GM12878 (cell line): ENCODE data around the gene RRM2. TPM values are rescaled to one million over a fixed set of nuclear protein-coding genes. Genes with fewer than 3 reads are reported as not detected.

ENCODE experiments used
- ATAC-seq: fragments of 200-7000 bp; cut with Tn5 transposase; 3 replicates; pipeline ENCODE4 v1.9.1; 2020; ENCODE audit warnings: mild to moderate bottlenecking, moderate library complexity
- BruUV-seq: library from RNA; stranded (reverse); fragments of 400-500 nt; replicated peaks from 2 replicates; lab custom pipeline; 2021; lab: Mats Ljungman, UMichigan
- CTCF ChIA-PET: fragments of 300-600 bp; sonication (Branson Sonifier 250); formaldehyde crosslinking; extraction: SDS; loops from one replicate; lab custom pipeline; 2021; ENCODE audit warnings: inconsistent platforms; lab: Yijun Ruan, JAX
- POLR2A ChIA-PET: fragments of 350-600 bp; formaldehyde crosslinking; extraction: SDS; loops from one replicate; lab custom pipeline; 2021; ENCODE audit warnings: inconsistent platforms; lab: Charles Lee
- RAD21 ChIA-PET: fragments of 300-600 bp; sonication (Branson Sonifier 250); formaldehyde crosslinking; loops from one replicate; lab custom pipeline; 2023; ENCODE audit warnings: antibody characterized with exemption; ENCODE audit not compliant: unreplicated experiment; lab: Charles Lee
- SMC1A ChIA-PET: fragments of 300-600 bp; sonication (Branson Sonifier 250); formaldehyde crosslinking; loops from one replicate; lab custom pipeline; 2023; ENCODE audit not compliant: unreplicated experiment, uncharacterized antibody; lab: Charles Lee
- DNase-seq: peaks from one replicate; pipeline ENCODE4 v3.0.0-alpha.2; 2011; ENCODE audit warnings: low read depth, low spot score
- FAIRE-seq: peaks from 3 replicates; lab custom pipeline; 2011; peaks lifted over from hg19 to GRCh38; lab: Jason Lieb, UNC
- H2AFZ ChIP-seq: 2 replicates; pipeline ENCODE4 v1.6.0; 2011; ENCODE audit warnings: low read depth, low read length, control low read depth; ENCODE audit not compliant: control insufficient read depth
- H3K27ac ChIP-seq: 2 replicates; pipeline ENCODE4 v1.5.1; 2011; ENCODE audit warnings: control low read depth; ENCODE audit not compliant: control insufficient read depth, insufficient read depth
- H3K27me3 ChIP-seq, 2 experiments: replicated peaks in 1 of 2; 2 replicates each; pipeline versions ENCODE4 v1.6.0 to v1.6.1; 2011; ENCODE audit warnings: low read length in 1 of 2; ENCODE audit not compliant: control insufficient read depth in 2 of 2, insufficient read depth in 2 of 2
- H3K36me3 ChIP-seq, 2 experiments: 2 replicates each; pipeline ENCODE4 v1.5.1; 2011; ENCODE audit warnings: low read length in 1 of 2; ENCODE audit not compliant: control insufficient read depth in 2 of 2, insufficient read depth in 2 of 2
- H3K4me1 ChIP-seq: 2 replicates; pipeline ENCODE4 v1.6.1; 2011; ENCODE audit warnings: mild to moderate bottlenecking, low read length, moderate library complexity, mixed read lengths; ENCODE audit not compliant: control insufficient read depth, insufficient read depth
- H3K4me2 ChIP-seq: 2 replicates; pipeline ENCODE4 v1.6.0; 2011; ENCODE audit warnings: control low read depth; ENCODE audit not compliant: control insufficient read depth, insufficient read depth
- H3K4me3 ChIP-seq: fragments of 200-600 bp; sonication (generic); 2 replicates; pipeline ENCODE4 v1.5.1; 2016
- H3K79me2 ChIP-seq: 2 replicates; pipeline ENCODE4 v1.6.0; 2011; ENCODE audit warnings: low read length; ENCODE audit not compliant: control insufficient read depth, insufficient read depth
- H3K9ac ChIP-seq: 2 replicates; pipeline ENCODE4 v1.8.0; 2011; ENCODE audit warnings: low read length, control low read depth, mixed read lengths; ENCODE audit not compliant: control insufficient read depth, insufficient read depth
- H3K9me3 ChIP-seq: replicated peaks from 3 replicates; pipeline ENCODE4 v1.5.1; 2011; ENCODE audit warnings: mild to moderate bottlenecking, low read length; ENCODE audit not compliant: control insufficient read depth, insufficient read depth
- H4K20me1 ChIP-seq: 2 replicates; pipeline ENCODE4 v1.6.0; 2011; ENCODE audit not compliant: control insufficient read depth, insufficient read depth
- GATAD2B ChIP-seq: fragments of 450-650 bp; conservative IDR thresholded peaks from 2 replicates; pipeline ENCODE4 v1.6.1; 2017; ENCODE audit warnings: low read depth, mild to moderate bottlenecking, moderate library complexity
- JUNB ChIP-seq: IDR thresholded peaks from 2 replicates; pipeline ENCODE4 v1.6.1; 2016; ENCODE audit warnings: antibody characterized with exemption, mild to moderate bottlenecking
- NFYA ChIP-seq: IDR thresholded peaks from 2 replicates; pipeline ENCODE4 v1.6.1; 2011; ENCODE audit warnings: low read depth, mild to moderate bottlenecking, low read length, improper control_type of control experiment, borderline replicate concordance
- POU2F2 ChIP-seq: IDR thresholded peaks from 3 replicates; pipeline ENCODE4 v1.6.1; 2011; ENCODE audit warnings: low read depth, mild to moderate bottlenecking, low read length, borderline replicate concordance
- SIX5 ChIP-seq: IDR thresholded peaks from 2 replicates; pipeline ENCODE4 v1.6.1; 2011; ENCODE audit warnings: mild to moderate bottlenecking, low read depth, low read length, moderate library complexity; ENCODE audit not compliant: severe bottlenecking
- SMARCA5 ChIP-seq: fragments of 450-650 bp; IDR thresholded peaks from 2 replicates; pipeline ENCODE4 v1.6.1; 2017; ENCODE audit warnings: mild to moderate bottlenecking
- SREBF2 ChIP-seq: IDR thresholded peaks from 2 replicates; pipeline ENCODE4 v1.6.1; 2012; ENCODE audit warnings: mild to moderate bottlenecking, low read length
- TBL1XR1 ChIP-seq: IDR thresholded peaks from 2 replicates; pipeline ENCODE4 v1.6.1; 2012; ENCODE audit warnings: low read depth, low read length, improper control_type of control experiment
- WRNIP1 ChIP-seq: IDR thresholded peaks from 2 replicates; pipeline ENCODE4 v1.6.1; 2011; ENCODE audit warnings: low read depth, low read length, improper control_type of control experiment, borderline replicate concordance
- whole genome bisulfite sequencing: methylation state at CpG from one replicate; pipeline ENCODE4 v1.1.6; 2016; ENCODE audit warnings: low lambda C conversion rate; ENCODE audit not compliant: insufficient replicate concordance, insufficient coverage; ENCODE audit errors: missing lambda C conversion rate; 5-methylcytosine and 5-hydroxymethylcytosine counted together
- in situ Hi-C: fragments of 300-500 bp; cut with MboI; formaldehyde crosslinking; loops from 9 replicates; pipeline ENCODE4 v1.14.3; 2018; ENCODE audit warnings: mixed read lengths
- intact Hi-C: fragments of 100-400 bp; cut with micrococcal nuclease; formaldehyde crosslinking; loops from one replicate; pipeline ENCODE4 v1.14.2; 2022; ENCODE audit not compliant: unreplicated experiment
- polyA plus RNA-seq, 11 experiments: library from polyadenylated mRNA; depleted of rRNA in 4 of 11; unstranded in 6 of 11; stranded (reverse) in 5 of 11; fragments of >200 nt; fragmentation: Nextera tagmentation in 4 of 11; fragmentation: Illumina TruSeq in 1 of 11; extraction: Ambion mirVana in 4 of 11; extraction: Trizol in 1 of 11; gene quantifications; 1 replicate in 1 of 11; 2 replicates in 10 of 11; pipeline versions ENCODE4 v1.2.1 to v1.2.3, GENCODE V29; 2011 to 2016; ENCODE audit warnings: inconsistent platforms in 2 of 11, missing spikeins in 2 of 11, low read depth in 1 of 11
- total RNA-seq, 4 experiments: library from RNA; depleted of rRNA in 3 of 4; stranded (reverse); fragments of >200 nt in 3 of 4; fragmentation: Illumina TruSeq in 1 of 4; extraction: Trizol in 1 of 4; gene quantifications; 2 replicates each; pipeline versions ENCODE4 v1.2.1 to v1.2.3, GENCODE V29; 2013 to 2021
- TF ChIP-seq, protein P1 (sequence below): fragments of 450-650 bp; formaldehyde crosslinking; IDR thresholded peaks from 2 replicates; pipeline ENCODE4 v1.4.0; 2022; ENCODE audit warnings: mild to moderate bottlenecking, moderate library complexity
- TF ChIP-seq, protein P2 (sequence below): fragments of 450-650 bp; IDR thresholded peaks from 2 replicates; pipeline ENCODE4 v1.6.1; 2014; ENCODE audit warnings: mild to moderate bottlenecking
- TF ChIP-seq, protein P3 (sequence below), 3 experiments: IDR thresholded peaks in 2 of 3; conservative IDR thresholded peaks in 1 of 3; 2 replicates each; pipeline ENCODE4 v1.5.1; 2011; ENCODE audit warnings: low read depth in 3 of 3, low read length in 3 of 3, mild to moderate bottlenecking in 3 of 3, control low read depth in 2 of 3, moderate library complexity in 2 of 3, inconsistent platforms in 1 of 3, mixed read lengths in 1 of 3; ENCODE audit not compliant: control insufficient read depth in 2 of 3, insufficient read depth in 1 of 3; ENCODE audit errors: extremely low read depth in 1 of 3

Gene RRM2
- total and polyA plus RNA-seq, 10 of the 15 experiments (the other 5 are each of a cell fraction or from before 2014, with no cell fraction given) = 54.4 to 771 (median 159) TPM

DNA sequence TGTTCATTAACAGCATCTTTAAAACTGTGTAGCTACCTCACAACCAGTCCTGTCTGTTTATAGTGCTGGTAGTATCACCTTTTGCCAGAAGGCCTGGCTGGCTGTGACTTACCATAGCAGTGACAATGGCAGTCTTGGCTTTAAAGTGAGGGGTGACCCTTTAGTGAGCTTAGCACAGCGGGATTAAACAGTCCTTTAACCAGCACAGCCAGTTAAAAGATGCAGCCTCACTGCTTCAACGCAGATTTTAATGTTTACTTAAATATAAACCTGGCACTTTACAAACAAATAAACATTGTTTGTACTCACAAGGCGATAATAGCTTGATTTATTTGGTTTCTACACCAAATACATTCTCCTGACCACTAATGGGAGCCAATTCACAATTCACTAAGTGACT, 7.0 kb downstream of the RRM2 start:
- peaks cover 31% of the 10 kb centered on the region for H3K79me2 ChIP-seq
- no peak overlapping the region for H3K4me3 ChIP-seq
- intact Hi-C loops (loop anchor here (5.0 kb wide), 1 partner anchor 538 kb away; no protein-coding TSS in a partner anchor), in situ Hi-C loops (no loop called here)
- no TSS peak for BruUV-seq
- peak overlapping the region; percentile 1; the same call in 1 of the 2 replicates for H3K4me2 ChIP-seq
- DNase-seq (no peak), ATAC-seq (no peak), FAIRE-seq (no peak)
- peaks cover 17% of the 10 kb centered on the region in 2 experiments for H3K36me3 ChIP-seq
- 96% methylated on average over 3 of the region's 3 CpGs for WGBS
- H3K9ac ChIP-seq = no peak overlapping the region
- peaks cover 5% of the 10 kb centered on the region; the same call in 1 of the 2 replicates for H3K4me1 ChIP-seq
- H3K27ac ChIP-seq = no peak overlapping the region
- TF ChIP-seq, protein P1, sequence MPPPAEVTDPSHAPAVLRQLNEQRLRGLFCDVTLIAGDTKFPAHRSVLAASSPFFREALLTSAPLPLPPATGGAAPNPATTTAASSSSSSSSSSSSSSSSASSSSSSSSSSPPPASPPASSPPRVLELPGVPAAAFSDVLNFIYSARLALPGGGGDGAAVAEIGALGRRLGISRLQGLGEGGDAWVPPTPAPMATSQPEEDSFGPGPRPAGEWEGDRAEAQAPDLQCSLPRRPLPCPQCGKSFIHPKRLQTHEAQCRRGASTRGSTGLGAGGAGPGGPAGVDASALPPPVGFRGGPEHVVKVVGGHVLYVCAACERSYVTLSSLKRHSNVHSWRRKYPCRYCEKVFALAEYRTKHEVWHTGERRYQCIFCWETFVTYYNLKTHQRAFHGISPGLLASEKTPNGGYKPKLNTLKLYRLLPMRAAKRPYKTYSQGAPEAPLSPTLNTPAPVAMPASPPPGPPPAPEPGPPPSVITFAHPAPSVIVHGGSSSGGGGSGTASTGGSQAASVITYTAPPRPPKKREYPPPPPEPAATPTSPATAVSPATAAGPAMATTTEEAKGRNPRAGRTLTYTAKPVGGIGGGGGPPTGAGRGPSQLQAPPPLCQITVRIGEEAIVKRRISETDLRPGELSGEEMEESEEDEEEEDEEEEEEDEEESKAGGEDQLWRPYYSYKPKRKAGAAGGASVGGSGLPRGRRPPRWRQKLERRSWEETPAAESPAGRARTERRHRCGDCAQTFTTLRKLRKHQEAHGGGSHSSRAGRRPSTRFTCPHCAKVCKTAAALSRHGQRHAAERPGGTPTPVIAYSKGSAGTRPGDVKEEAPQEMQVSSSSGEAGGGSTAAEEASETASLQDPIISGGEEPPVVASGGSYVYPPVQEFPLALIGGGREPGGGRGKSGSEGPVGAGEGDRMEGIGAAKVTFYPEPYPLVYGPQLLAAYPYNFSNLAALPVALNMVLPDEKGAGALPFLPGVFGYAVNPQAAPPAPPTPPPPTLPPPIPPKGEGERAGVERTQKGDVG = no peak
- no peak for TF ChIP-seq NFYA
- no peak for TF ChIP-seq WRNIP1
- TF ChIP-seq SMARCA5 = no peak
- no peak for TF ChIP-seq POU2F2
- TF ChIP-seq TBL1XR1 = no peak
- TF ChIP-seq JUNB = no peak
- TF ChIP-seq SREBF2 = no peak
- TF ChIP-seq SIX5 = no peak
- TF ChIP-seq GATAD2B = no peak
- TF ChIP-seq, protein P2, sequence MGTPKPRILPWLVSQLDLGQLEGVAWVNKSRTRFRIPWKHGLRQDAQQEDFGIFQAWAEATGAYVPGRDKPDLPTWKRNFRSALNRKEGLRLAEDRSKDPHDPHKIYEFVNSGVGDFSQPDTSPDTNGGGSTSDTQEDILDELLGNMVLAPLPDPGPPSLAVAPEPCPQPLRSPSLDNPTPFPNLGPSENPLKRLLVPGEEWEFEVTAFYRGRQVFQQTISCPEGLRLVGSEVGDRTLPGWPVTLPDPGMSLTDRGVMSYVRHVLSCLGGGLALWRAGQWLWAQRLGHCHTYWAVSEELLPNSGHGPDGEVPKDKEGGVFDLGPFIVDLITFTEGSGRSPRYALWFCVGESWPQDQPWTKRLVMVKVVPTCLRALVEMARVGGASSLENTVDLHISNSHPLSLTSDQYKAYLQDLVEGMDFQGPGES = no peak
- TF ChIP-seq, protein P3, sequence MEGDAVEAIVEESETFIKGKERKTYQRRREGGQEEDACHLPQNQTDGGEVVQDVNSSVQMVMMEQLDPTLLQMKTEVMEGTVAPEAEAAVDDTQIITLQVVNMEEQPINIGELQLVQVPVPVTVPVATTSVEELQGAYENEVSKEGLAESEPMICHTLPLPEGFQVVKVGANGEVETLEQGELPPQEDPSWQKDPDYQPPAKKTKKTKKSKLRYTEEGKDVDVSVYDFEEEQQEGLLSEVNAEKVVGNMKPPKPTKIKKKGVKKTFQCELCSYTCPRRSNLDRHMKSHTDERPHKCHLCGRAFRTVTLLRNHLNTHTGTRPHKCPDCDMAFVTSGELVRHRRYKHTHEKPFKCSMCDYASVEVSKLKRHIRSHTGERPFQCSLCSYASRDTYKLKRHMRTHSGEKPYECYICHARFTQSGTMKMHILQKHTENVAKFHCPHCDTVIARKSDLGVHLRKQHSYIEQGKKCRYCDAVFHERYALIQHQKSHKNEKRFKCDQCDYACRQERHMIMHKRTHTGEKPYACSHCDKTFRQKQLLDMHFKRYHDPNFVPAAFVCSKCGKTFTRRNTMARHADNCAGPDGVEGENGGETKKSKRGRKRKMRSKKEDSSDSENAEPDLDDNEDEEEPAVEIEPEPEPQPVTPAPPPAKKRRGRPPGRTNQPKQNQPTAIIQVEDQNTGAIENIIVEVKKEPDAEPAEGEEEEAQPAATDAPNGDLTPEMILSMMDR (IDR thresholded peaks at IDR 0.05 in 2 of 3, conservative IDR thresholded peaks at IDR 0.05 in 1 of 3; ENCODE audit: control insufficient read depth in 2 of 3, extremely low read depth in 1 of 3, insufficient read depth in 1 of 3, low read depth in 3 of 3, low read length in 3 of 3) = no peak
- POLR2A ChIA-PET = interaction anchor here (0.6 to 3.2 kb wide), 4 partner anchors 49 to 306 kb away, joined by 4 to 15 read pairs (median 5); no protein-coding TSS in a partner anchor
- H4K20me1 ChIP-seq = peaks cover 3% of the 10 kb centered on the region
- no peaks in the 10 kb centered on the region for H3K9me3 ChIP-seq
- H3K27me3 ChIP-seq = no peaks in the 10 kb centered on the region
- RAD21 ChIA-PET = interaction anchor here (1.1 to 13.8 kb wide), 6 partner anchors 44 to 318 kb away, joined by 3 to 181 read pairs (median 10); partner anchors contain the start of gene ODC1
- SMC1A ChIA-PET = interaction anchor here (0.9 to 4.8 kb wide), 13 partner anchors 11 to 311 kb away, joined by 3 to 45 read pairs (median 4); no protein-coding TSS in a partner anchor
- CTCF ChIA-PET = interaction anchor here (0.6 to 4.4 kb wide), 11 partner anchors 12 to 531 kb away, joined by 3 to 53 read pairs (median 7); no protein-coding TSS in a partner anchor
- no peak overlapping the region for H2AFZ ChIP-seq
